Gastroesophageal sphincter (tissue), 4 donors: Measurements from ENCODE around the gene TRAM2. TPM values are rescaled to one million over a fixed set of nuclear protein-coding genes. Genes with fewer than 3 reads are reported as not detected.
A peak's percentile ranks its signal among the peaks of the same experiment; 100 is the strongest.

ENCODE experiments used
- ATAC-seq: fragments of 150-250 bp; one replicate; pipeline ENCODE4 v1.9.1; 2016; ENCODE audit warnings: mild to moderate bottlenecking, moderate library complexity
- H3K27ac ChIP-seq, 4 donors: fragments of 200-600 bp; sonication (generic) in 3 of 4; 1 replicate in 3 of 4; 2 replicates in 1 of 4; pipeline ENCODE4 v1.5.1; 2016 to 2019
- H3K27me3 ChIP-seq: fragments of 200-600 bp; sonication (generic); one replicate; pipeline ENCODE4 v1.5.1; 2019
- H3K36me3 ChIP-seq, 2 donors: fragments of 200-600 bp; sonication (generic); one replicate each; pipeline ENCODE4 v1.5.1; 2019; ENCODE audit warnings: control low read depth in 1 of 2
- H3K4me1 ChIP-seq, 3 donors: fragments of 200-600 bp; sonication (generic); 1 replicate in 2 of 3; 2 replicates in 1 of 3; pipeline ENCODE4 v1.5.1; 2016 to 2019; ENCODE audit warnings: control low read depth in 2 of 3
- H3K4me3 ChIP-seq, 2 donors: fragments of 200-600 bp; sonication (generic); one replicate each; pipeline ENCODE4 v1.5.1; 2019; ENCODE audit warnings: mild to moderate bottlenecking in 1 of 2, moderate library complexity in 1 of 2
- H3K9me3 ChIP-seq, 3 donors: fragments of 200-600 bp; sonication (generic); one replicate each; pipeline ENCODE4 v1.5.1; 2017 to 2019; ENCODE audit warnings: control low read depth in 2 of 3
- CTCF ChIP-seq, 4 experiments: fragments of 200-600 bp in 2 of 4; fragments of 450-650 bp in 2 of 4; sonication (generic) in 1 of 4; IDR thresholded peaks; one replicate each; pipeline ENCODE4 v1.5.1; 2017 to 2019; ENCODE audit warnings: antibody characterized with exemption in 4 of 4, mild to moderate bottlenecking in 2 of 4, moderate library complexity in 2 of 4
- EP300 ChIP-seq: sonication (generic); formaldehyde crosslinking; IDR thresholded peaks from one replicate; pipeline ENCODE4 v1.6.1; 2017; ENCODE audit warnings: antibody characterized with exemption, mild to moderate bottlenecking
- POLR2A ChIP-seq, 2 donors: fragments of 450-650 bp; IDR thresholded peaks; one replicate each; pipeline ENCODE4 v1.6.1; 2017; ENCODE audit warnings: antibody characterized with exemption in 2 of 2, mild to moderate bottlenecking in 2 of 2, moderate library complexity in 1 of 2
- POLR2AphosphoS5 ChIP-seq: sonication (generic); formaldehyde crosslinking; IDR thresholded peaks from one replicate; pipeline ENCODE4 v1.6.1; 2017; ENCODE audit warnings: antibody characterized with exemption
- WGBS, 2 donors: methylation state at CpG; one replicate each; pipeline ENCODE4 v1.1.5; 2018; ENCODE audit warnings: low coverage in 1 of 2; 5-methylcytosine and 5-hydroxymethylcytosine counted together
- total RNA-seq, 4 donors: library from RNA; depleted of rRNA; stranded (reverse); fragments of >200 nt; gene quantifications; one replicate each; pipeline ENCODE4 v1.1.0, GENCODE V29; 2016

Gene TRAM2
- total RNA-seq, 4 donors from 2014 or later, result 16.7 to 34.2 (median 25.0) TPM

- H3K27ac ChIP-seq, result peak overlapping the region in 3 of 4 donors; percentile 31 to 48 (median 42)
- no peak overlapping the region for H3K4me3 ChIP-seq
- TF ChIP-seq POLR2A (IDR thresholded peaks at IDR 0.05) (no peak), EP300 (no peak), CTCF (IDR thresholded peaks at IDR 0.05) (no peak), POLR2AphosphoS5 (no peak)
- H3K9me3 ChIP-seq, result no peaks in the 10 kb centered on the region
- H3K4me1 ChIP-seq, result peaks cover 0 to 49% (median 8%) of the 10 kb centered on the region in 3 donors
- 33% methylated on average over 1 of the region's 1 CpG; no CpG with 5 or more reads in 1 of the 2 donors for WGBS, 2 donors
- peaks cover 0 to 21% of the 10 kb centered on the region in 2 donors for H3K36me3 ChIP-seq
- no peaks in the 10 kb centered on the region for H3K27me3 ChIP-seq
- no peak for ATAC-seq
Observed at GRCh38 chr6:52499026-52499425, 77.8 kb downstream of the TRAM2 start.

- H3K36me3 ChIP-seq, result peaks cover 0 to 21% of the 10 kb centered on the region in 2 donors
- no peak for ATAC-seq
Observed at GRCh38 chr6:52498538-52499017, 78.3 kb downstream of the TRAM2 start.

GRCh38 chr6:52497652-52498408 is 79.0 kb downstream of the TRAM2 start:
- Histone ChIP-seq H3K27ac (peak overlapping the region in 3 of 4 donors; percentile 7 to 42 (median 31)), H3K9me3 (no peaks in the 10 kb centered on the region), H3K4me1 (peaks cover 0 to 37% (median 0%) of the 10 kb centered on the region in 3 donors), H3K27me3 (no peaks in the 10 kb centered on the region), H3K36me3 (peaks cover 0 to 13% of the 10 kb centered on the region in 2 donors), H3K4me3 (no peak overlapping the region)
- TF ChIP-seq POLR2AphosphoS5 (no peak), POLR2A (IDR thresholded peaks at IDR 0.05) (no peak)
- WGBS, 2 donors, result 37 to 48% methylated on average over 10 to 14 of the region's 14 CpGs
- no peak for ATAC-seq

More at GRCh38 chr6:52498538-52499017, 78.3 kb downstream of the TRAM2 start:
- Histone ChIP-seq H3K27ac (peak overlapping the region in 3 of 4 donors; percentile 31 to 48 (median 42)), H3K4me1 (peaks cover 0 to 44% (median 4%) of the 10 kb centered on the region in 3 donors), H3K4me3 (no peak overlapping the region), H3K9me3 (no peaks in the 10 kb centered on the region), H3K27me3 (no peaks in the 10 kb centered on the region)
- WGBS, 2 donors, result 92 to 100% methylated on average over 2 to 10 of the region's 11 CpGs
- no peak for TF ChIP-seq POLR2A (IDR thresholded peaks at IDR 0.05)
- TF ChIP-seq POLR2AphosphoS5, result no peak
- TF ChIP-seq CTCF (IDR thresholded peaks at IDR 0.05), result no peak
- no peak for TF ChIP-seq EP300

- H3K4me1 ChIP-seq, result peaks cover 0 to 34% (median 0%) of the 10 kb centered on the region in 3 donors
- WGBS, 2 donors, result 87 to 89% methylated on average over 2 of the region's 2 CpGs
- H3K4me3 ChIP-seq, result no peak overlapping the region
- no peak for ATAC-seq
- H3K27ac ChIP-seq, result no peak overlapping the region
- TF ChIP-seq POLR2AphosphoS5 (no peak), CTCF (IDR thresholded peaks at IDR 0.05) (no peak), POLR2A (IDR thresholded peaks at IDR 0.05) (no peak), EP300 (no peak)
- no peaks in the 10 kb centered on the region for H3K27me3 ChIP-seq
- H3K9me3 ChIP-seq, result no peaks in the 10 kb centered on the region
- H3K36me3 ChIP-seq, result peaks cover 0 to 1% of the 10 kb centered on the region in 2 donors
Observed at GRCh38 chr6:52496631-52497030, 80.2 kb downstream of the TRAM2 start.

- H3K4me1 ChIP-seq, result peaks cover 0 to 34% (median 0%) of the 10 kb centered on the region in 3 donors
- H3K27ac ChIP-seq, result no peak overlapping the region
- H3K36me3 ChIP-seq, result no peaks in the 10 kb centered on the region
- ATAC-seq, result no peak
- H3K9me3 ChIP-seq, result no peaks in the 10 kb centered on the region
- H3K4me3 ChIP-seq, result no peak overlapping the region
- 57 to 64% methylated on average over 3 of the region's 3 CpGs for WGBS, 2 donors
- H3K27me3 ChIP-seq, result no peaks in the 10 kb centered on the region
- no peak for TF ChIP-seq POLR2A (IDR thresholded peaks at IDR 0.05)
- no peak for TF ChIP-seq EP300
- no peak for TF ChIP-seq POLR2AphosphoS5
- no peak for TF ChIP-seq CTCF (IDR thresholded peaks at IDR 0.05)
Observed at GRCh38 chr6:52495922-52496321, 80.9 kb downstream of the TRAM2 start.
